Activated CD8-positive, alpha-beta T cell treated with anti-CD3 and anti-CD28 coated beads for 36 hours (primary cell): ENCODE data around the gene PSMB2. TPM values are rescaled to one million over a fixed set of nuclear protein-coding genes. Genes with fewer than 3 reads are reported as not detected.
A peak's percentile ranks its signal among the peaks of the same experiment; 100 is the strongest.

Experiments used
- ATAC-seq: fragments of 200-7000 bp; cut with Tn5 transposase; one replicate; pipeline ENCODE4 v1.10.0; 2021; ENCODE audit warnings: mild to moderate bottlenecking, moderate library complexity
- CTCF ChIA-PET: fragments of 350-600 bp; sonication (Branson Sonifier 250); formaldehyde crosslinking; loops from one replicate; lab custom pipeline; 2021; ENCODE audit warnings: antibody characterized with exemption; lab: Charles Lee
- POLR2A ChIA-PET: fragments of 350-600 bp; sonication (Branson Sonifier 250); formaldehyde crosslinking; loops from one replicate; lab custom pipeline; 2021; ENCODE audit warnings: antibody characterized with exemption; lab: Charles Lee
- DNase-seq: peaks from one replicate; pipeline ENCODE4 v3.0.0-alpha.2; 2020
- H3K27ac Mint-ChIP-seq: one replicate; pipeline ENCODE4 v1.8.0; 2021; ENCODE audit warnings: mild to moderate bottlenecking, mixed read lengths
- H3K27me3 Mint-ChIP-seq: one replicate; pipeline ENCODE4 v1.8.0; 2021; ENCODE audit warnings: mixed read lengths
- H3K36me3 Mint-ChIP-seq: one replicate; pipeline ENCODE4 v1.8.0; 2021; ENCODE audit warnings: low read depth, mixed read lengths
- H3K4me1 Mint-ChIP-seq: one replicate; pipeline ENCODE4 v1.8.0; 2021; ENCODE audit warnings: low read depth, mixed read lengths
- H3K4me3 Mint-ChIP-seq: one replicate; pipeline ENCODE4 v1.8.0; 2021; ENCODE audit warnings: mild to moderate bottlenecking, moderate library complexity, mixed read lengths
- H3K9me3 Mint-ChIP-seq: one replicate; pipeline ENCODE4 v1.8.0; 2021; ENCODE audit warnings: mixed read lengths
- CTCF ChIP-seq: fragments of 200-600 bp; IDR thresholded peaks from one replicate; pipeline ENCODE4 v1.8.0; 2022; ENCODE audit warnings: antibody characterized with exemption, mild to moderate bottlenecking
- intact Hi-C: fragments of 100-400 bp; cut with micrococcal nuclease; formaldehyde crosslinking; loops from one replicate; pipeline ENCODE4 v1.10.0; 2022
- total RNA-seq, 2 experiments: library from RNA; stranded (reverse); gene quantifications; one replicate each; pipeline ENCODE4 v1.2.3, GENCODE V29; 2021

PSMB2 gene
- total RNA-seq, 2 experiments from 2014 or later = 92.9 to 94.2 TPM

GRCh38 chr1:35666916-35667315, 25.6 kb upstream of the PSMB2 start:
- H3K9me3 Mint-ChIP-seq = no peaks in the 10 kb centered on the region
- no peak overlapping the region for H3K4me3 Mint-ChIP-seq
- no peaks in the 10 kb centered on the region for H3K4me1 Mint-ChIP-seq
- H3K27ac Mint-ChIP-seq = no peak overlapping the region
- CTCF ChIA-PET = interaction anchor here (1.7 to 2.2 kb wide), 2 partner anchors 21 to 35 kb away, joined by 4 to 5 read pairs; no protein-coding TSS in a partner anchor
- ATAC-seq (no peak), DNase-seq (no peak)
- POLR2A ChIA-PET = no interaction called here
- H3K27me3 Mint-ChIP-seq = peaks cover 4% of the 10 kb centered on the region
- intact Hi-C loops = no loop called here
- no peak for TF ChIP-seq CTCF
- no peaks in the 10 kb centered on the region for H3K36me3 Mint-ChIP-seq

GRCh38 chr1:35666216-35666615, 24.9 kb upstream of the PSMB2 start:
- H3K4me3 Mint-ChIP-seq = no peak overlapping the region
- H3K27me3 Mint-ChIP-seq = peaks cover 4% of the 10 kb centered on the region

GRCh38 chr1:35663434-35663833, 22.1 kb upstream of the PSMB2 start:
- Mint-ChIP-seq H3K36me3 (no peaks in the 10 kb centered on the region), H3K27me3 (peaks cover 3% of the 10 kb centered on the region), H3K27ac (no peak overlapping the region), H3K4me1 (no peaks in the 10 kb centered on the region), H3K4me3 (no peak overlapping the region), H3K9me3 (no peaks in the 10 kb centered on the region)
- TF ChIP-seq CTCF = no peak
- intact Hi-C loops = no loop called here
- ATAC-seq (no peak), DNase-seq (no peak)
- ChIA-PET POLR2A (no interaction called here), CTCF (no interaction called here)

More at GRCh38 chr1:35666216-35666615, 24.9 kb upstream of the PSMB2 start:
- H3K9me3 Mint-ChIP-seq = no peaks in the 10 kb centered on the region
- ATAC-seq (no peak), DNase-seq (no peak)
- no peak for TF ChIP-seq CTCF
- POLR2A ChIA-PET = interaction anchor here (0.8 kb wide), 1 partner anchor 10 kb away, joined by 3 read pairs; no protein-coding TSS in a partner anchor
- intact Hi-C loops = no loop called here
- no peak overlapping the region for H3K27ac Mint-ChIP-seq
- no peaks in the 10 kb centered on the region for H3K4me1 Mint-ChIP-seq
- CTCF ChIA-PET = interaction anchor here (2.2 kb wide), 1 partner anchor 36 kb away, joined by 5 read pairs; no protein-coding TSS in a partner anchor
- no peaks in the 10 kb centered on the region for H3K36me3 Mint-ChIP-seq

- H3K4me3 Mint-ChIP-seq = no peak overlapping the region
- ChIA-PET CTCF (no interaction called here), POLR2A (interaction anchor here (1.1 kb wide), 1 partner anchor 15 kb away, joined by 3 read pairs; no protein-coding TSS in a partner anchor)
- H3K4me1 Mint-ChIP-seq = no peaks in the 10 kb centered on the region
- no peak overlapping the region for H3K27ac Mint-ChIP-seq
- intact Hi-C loops = no loop called here
- H3K36me3 Mint-ChIP-seq = no peaks in the 10 kb centered on the region
- no peaks in the 10 kb centered on the region for H3K9me3 Mint-ChIP-seq
- ATAC-seq (no peak), DNase-seq (no peak)
- peaks cover 3% of the 10 kb centered on the region for H3K27me3 Mint-ChIP-seq
- TF ChIP-seq CTCF = no peak
Observed at GRCh38 chr1:35661474-35661795, 20.1 kb upstream of the PSMB2 start.

- Mint-ChIP-seq H3K27me3 (peaks cover 3% of the 10 kb centered on the region), H3K36me3 (no peaks in the 10 kb centered on the region), H3K4me3 (no peak overlapping the region), H3K27ac (no peak overlapping the region), H3K4me1 (no peaks in the 10 kb centered on the region), H3K9me3 (no peaks in the 10 kb centered on the region)
- TF ChIP-seq CTCF = no peak
- DNase-seq (peak; percentile 9), ATAC-seq (no peak)
- CTCF ChIA-PET = interaction anchor here (0.6 kb wide), 1 partner anchor 66 kb away, joined by 3 read pairs; no protein-coding TSS in a partner anchor
- intact Hi-C loops = no loop called here
- POLR2A ChIA-PET = interaction anchor here (1.1 kb wide), 1 partner anchor 15 kb away, joined by 3 read pairs; no protein-coding TSS in a partner anchor
Observed at GRCh38 chr1:35660581-35661473, 19.5 kb upstream of the PSMB2 start.
